K562 (cell line): ENCODE measurements around the gene USP16. TPM values are rescaled to one million over a fixed set of nuclear protein-coding genes. Genes with fewer than 3 reads are reported as not detected.
A peak's percentile ranks its signal among the peaks of the same experiment; 100 is the strongest.

Source experiments
- ATAC-seq: fragments of 200-7000 bp; cut with Tn5 transposase; 3 replicates; pipeline ENCODE4 v1.9.1; 2020; ENCODE audit warnings: moderate library complexity
- BruUV-seq: library from RNA; stranded (reverse); fragments of 400-500 nt; replicated peaks from 2 replicates; lab custom pipeline; 2021; lab: Mats Ljungman, UMichigan
- CTCF ChIA-PET: fragments of 300-600 bp; formaldehyde crosslinking; extraction: SDS; loops from one replicate; lab custom pipeline; 2021; ENCODE audit warnings: low intra/inter-chr PET ratio; lab: Yijun Ruan, JAX
- POLR2A ChIA-PET: fragments of 300-600, 350-650 bp; sonication (Branson Sonifier 250); formaldehyde crosslinking; extraction: SDS; loops from one replicate; lab custom pipeline; 2021; ENCODE audit warnings: antibody characterized with exemption, inconsistent platforms; lab: Yijun Ruan, JAX
- DNase-seq, 4 experiments: peaks; one replicate each; pipeline versions ENCODE4 v3.0.0 to v3.0.0-alpha.2; 2011 to 2018; ENCODE audit warnings: low spot score in 3 of 4, mixed read lengths in 3 of 4; ENCODE audit errors: extremely low read depth in 1 of 4
- FAIRE-seq: peaks from 2 replicates; lab custom pipeline; 2011; peaks lifted over from hg19 to GRCh38; lab: Jason Lieb, UNC
- H2AFZ ChIP-seq: 2 replicates; pipeline ENCODE4 v1.6.0; 2011; ENCODE audit warnings: low read depth, low read length, control low read depth, inconsistent platforms
- H3K27ac ChIP-seq: fragments of 200-600 bp; 3 replicates; pipeline ENCODE4 v1.8.0; 2011; ENCODE audit warnings: low read depth, mild to moderate bottlenecking, control low read depth, inconsistent platforms, low read length, moderate library complexity, mixed read lengths; ENCODE audit errors: extremely low read depth
- H3K27me3 ChIP-seq, 2 experiments: fragments of 300-600 bp in 1 of 2; 2 replicates in 1 of 2; 3 replicates in 1 of 2; pipeline versions ENCODE4 v1.6.0 to v1.8.0; 2011; ENCODE audit warnings: inconsistent platforms in 2 of 2, low read length in 2 of 2, mild to moderate bottlenecking in 1 of 2, mixed read lengths in 1 of 2, moderate library complexity in 1 of 2; ENCODE audit not compliant: control insufficient read depth in 2 of 2, insufficient read depth in 2 of 2
- H3K36me3 ChIP-seq: fragments of 300-600 bp; 3 replicates; pipeline ENCODE4 v1.8.0; 2011; ENCODE audit warnings: mild to moderate bottlenecking, low read length, inconsistent platforms; ENCODE audit not compliant: control insufficient read depth, insufficient read depth
- H3K4me1 ChIP-seq, 2 experiments: fragments of 200-600 bp in 1 of 2; replicated peaks in 1 of 2; 2 replicates in 1 of 2; 3 replicates in 1 of 2; pipeline versions ENCODE4 v1.5.1 to v1.8.0; 2011; ENCODE audit warnings: inconsistent platforms in 2 of 2, low read length in 2 of 2, mild to moderate bottlenecking in 1 of 2, mixed read lengths in 1 of 2, moderate library complexity in 1 of 2; ENCODE audit not compliant: control insufficient read depth in 2 of 2, insufficient read depth in 2 of 2
- H3K4me2 ChIP-seq: 2 replicates; pipeline ENCODE4 v1.6.1; 2011; ENCODE audit warnings: low read length, control low read depth, inconsistent platforms, mixed read lengths; ENCODE audit not compliant: insufficient read depth
- H3K4me3 ChIP-seq: fragments of 200-600 bp; sonication (generic), shearing (Covaris generic); 2 replicates; pipeline ENCODE4 v1.5.1; 2016; ENCODE audit warnings: control low read depth, inconsistent platforms
- H3K79me2 ChIP-seq: fragments of 200-600 bp; 3 replicates; pipeline ENCODE4 v1.8.0; 2011; ENCODE audit warnings: low read length, inconsistent platforms; ENCODE audit not compliant: control insufficient read depth, insufficient read depth
- H3K9ac ChIP-seq, 2 experiments: 2 replicates each; pipeline versions ENCODE4 v1.6.0 to v1.6.1; 2011; ENCODE audit warnings: low read depth in 2 of 2, low read length in 2 of 2, control low read depth in 1 of 2, inconsistent platforms in 1 of 2, mild to moderate bottlenecking in 1 of 2, mixed read lengths in 1 of 2; ENCODE audit not compliant: insufficient read depth in 1 of 2
- H3K9me1 ChIP-seq: one replicate; pipeline ENCODE4 v1.6.0; 2011; ENCODE audit warnings: inconsistent platforms, mild to moderate bottlenecking, low read length, moderate library complexity; ENCODE audit not compliant: control insufficient read depth, insufficient read depth
- H3K9me3 ChIP-seq: replicated peaks from 2 replicates; pipeline ENCODE4 v1.5.1; 2011; ENCODE audit warnings: low read depth, low read length, inconsistent platforms; ENCODE audit not compliant: control insufficient read depth, insufficient read depth
- H4K20me1 ChIP-seq: replicated peaks from 2 replicates; pipeline ENCODE4 v1.6.1; 2011; ENCODE audit warnings: low read length, inconsistent platforms, mixed read lengths; ENCODE audit not compliant: control insufficient read depth, insufficient read depth
- BMI1 ChIP-seq: fragments of 150-350 bp; IDR thresholded peaks from 2 replicates; pipeline ENCODE4 v1.6.1; 2014; ENCODE audit warnings: low read length
- DDX20 ChIP-seq: fragments of 450-650 bp; IDR thresholded peaks from 2 replicates; pipeline ENCODE4 v1.6.1; 2016; ENCODE audit warnings: missing genetic modification characterization, low read depth, mild to moderate bottlenecking, missing compliant biosample characterization, moderate library complexity
- GATAD2B ChIP-seq: fragments of 450-650 bp; IDR thresholded peaks from 2 replicates; pipeline ENCODE4 v1.6.1; 2017; ENCODE audit warnings: mild to moderate bottlenecking, borderline replicate concordance
- KAT8 ChIP-seq: fragments of 450-650 bp; IDR thresholded peaks from 2 replicates; pipeline ENCODE4 v1.6.1; 2016; ENCODE audit warnings: low read depth, mild to moderate bottlenecking
- OTX1 ChIP-seq: fragments of 450-650 bp; formaldehyde crosslinking; IDR thresholded peaks from 2 replicates; pipeline ENCODE4 v1.4.0; 2022; ENCODE audit warnings: mild to moderate bottlenecking
- RBM17 ChIP-seq: fragments of 200-400 bp; formaldehyde crosslinking; IDR thresholded peaks from 2 replicates; pipeline ENCODE4 v1.6.1; 2017; ENCODE audit warnings: low read depth, mild to moderate bottlenecking, low read length, borderline replicate concordance
- SLC30A9 ChIP-seq: fragments of 250-450 bp; sonication (Bioruptor Pico); IDR thresholded peaks from 2 replicates; pipeline ENCODE4 v1.8.0; 2022; ENCODE audit warnings: mild to moderate bottlenecking, moderate library complexity
- TBL1XR1 ChIP-seq, 2 experiments: IDR thresholded peaks; 2 replicates each; pipeline ENCODE4 v1.6.1; 2012; ENCODE audit warnings: improper control_type of control experiment in 2 of 2, low read length in 2 of 2, mild to moderate bottlenecking in 1 of 2
- ZNF184 ChIP-seq: sonication (generic); formaldehyde crosslinking; IDR thresholded peaks from 2 replicates; pipeline ENCODE4 v1.5.0; 2020; ENCODE audit warnings: missing genetic modification reagents
- ZNF57 ChIP-seq: fragments of 450-650 bp; formaldehyde crosslinking; IDR thresholded peaks from 2 replicates; pipeline ENCODE4 v1.4.0; 2020; ENCODE audit warnings: mild to moderate bottlenecking, moderate library complexity
- WGBS: fragments of 100-300 bp; shearing (Covaris generic); methylation state at CpG from one replicate; pipeline ENCODE4 v1.1.6; 2016; ENCODE audit warnings: low coverage, mixed read lengths; ENCODE audit not compliant: insufficient coverage; ENCODE audit errors: missing lambda C conversion rate; 5-methylcytosine and 5-hydroxymethylcytosine counted together
- in situ Hi-C: fragments of 300-500 bp; cut with MboI; formaldehyde crosslinking; loops from 4 replicates; pipeline ENCODE4 v1.15.0; 2018; ENCODE audit warnings: inconsistent platforms, mixed read lengths
- intact Hi-C: fragments of 100-400 bp; cut with micrococcal nuclease; formaldehyde crosslinking; loops from 2 replicates; pipeline ENCODE4 v1.14.2; 2022
- polyA plus RNA-seq, 8 experiments: library from polyadenylated mRNA; depleted of rRNA in 4 of 8; stranded (reverse) in 5 of 8; unstranded in 3 of 8; fragments of >200 nt; fragmentation: Nextera tagmentation in 2 of 8; fragmentation: Illumina TruSeq in 1 of 8; extraction: Ambion mirVana in 2 of 8; extraction: Trizol in 1 of 8; gene quantifications; 2 replicates each; pipeline versions ENCODE4 v1.2.1 to v1.2.3, GENCODE V29; 2011 to 2014; ENCODE audit warnings: inconsistent platforms in 1 of 8, missing spikeins in 1 of 8
- total RNA-seq, 7 experiments: library from RNA; depleted of rRNA in 6 of 7; stranded (reverse); fragments of >200 nt in 6 of 7; fragmentation: Illumina TruSeq in 2 of 7; extraction: Trizol in 2 of 7; gene quantifications; 2 replicates each; pipeline versions ENCODE4 v1.2.1 to v1.2.3, GENCODE V29; 2011 to 2021; ENCODE audit warnings: low replicate concordance in 1 of 7
- TF ChIP-seq, protein P1 (sequence below), 2 experiments: fragments of 250-450 bp in 1 of 2; fragments of 450-650 bp in 1 of 2; sonication (Bioruptor Pico) in 1 of 2; IDR thresholded peaks; 2 replicates each; pipeline versions ENCODE4 v1.6.1 to v1.8.0; 2016 to 2021; ENCODE audit warnings: mild to moderate bottlenecking in 2 of 2, moderate library complexity in 2 of 2, missing compliant biosample characterization in 1 of 2, missing genetic modification characterization in 1 of 2
- TF ChIP-seq, protein P2 (sequence below): sonication (generic); formaldehyde crosslinking; IDR thresholded peaks from 2 replicates; pipeline ENCODE4 v1.8.1; 2023; ENCODE audit warnings: mild to moderate bottlenecking, missing genetic modification reagents, moderate library complexity
- TF ChIP-seq, protein P3 (sequence below): fragments of 250-450 bp; sonication (Bioruptor Pico); IDR thresholded peaks from 2 replicates; pipeline ENCODE4 v1.5.0; 2021
- TF ChIP-seq, protein P4 (sequence below): fragments of 150-350 bp; IDR thresholded peaks from 2 replicates; pipeline ENCODE4 v1.6.1; 2014; ENCODE audit warnings: low read depth, mild to moderate bottlenecking, low read length, borderline replicate concordance

USP16 gene
- total and polyA plus RNA-seq, 9 of the 15 experiments (the other 6 are each of a cell fraction or from before 2014, with no cell fraction given), result 38.4 to 90.9 (median 62.8) TPM

DNA sequence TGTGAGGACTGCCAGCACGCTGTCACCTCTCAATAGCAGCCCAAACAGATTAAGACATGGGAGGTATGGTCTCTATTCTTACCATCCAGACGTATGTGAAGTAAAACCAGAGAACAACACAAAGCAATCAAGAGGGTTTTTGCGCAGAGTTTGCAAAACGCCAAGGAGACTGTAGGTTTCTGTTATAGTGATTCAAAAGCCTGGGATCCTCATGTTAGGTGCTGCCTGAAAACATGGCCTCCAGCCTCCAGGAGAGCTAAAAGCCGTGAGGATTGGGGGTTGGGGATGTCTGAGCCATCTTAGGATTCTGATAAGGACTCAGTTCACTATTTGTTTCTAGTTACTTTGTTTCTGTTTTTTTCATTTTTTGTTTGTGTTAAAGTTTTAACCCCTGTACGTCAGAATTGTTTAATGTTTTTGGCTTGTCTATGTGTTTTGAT lies 53.2 kb downstream of the USP16 start:
- peaks cover 0 to 4% of the 10 kb centered on the region in 2 experiments; a peak in 2 of 5 replicates for H3K4me1 ChIP-seq
- TF ChIP-seq BMI1 (no peak), KAT8 (no peak), TBL1XR1 (IDR thresholded peaks at IDR 0.05; ENCODE audit: low read length in 2 of 2) (no peak), RBM17 (no peak), OTX1 (no peak), DDX20 (tag) (no peak), ZNF184 (CRISPR knock-in tag) (no peak), ZNF57 (CRISPR knock-in tag) (no peak), SLC30A9 (CRISPR knock-in tag) (no peak), GATAD2B (no peak)
- TF ChIP-seq, protein P1, sequence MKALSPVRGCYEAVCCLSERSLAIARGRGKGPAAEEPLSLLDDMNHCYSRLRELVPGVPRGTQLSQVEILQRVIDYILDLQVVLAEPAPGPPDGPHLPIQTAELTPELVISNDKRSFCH (CRISPR knock-in tag; IDR thresholded peaks at IDR 0.05), result no peak
- TF ChIP-seq, protein P1 (tag; IDR thresholded peaks at IDR 0.05), result no peak
- TF ChIP-seq, protein P2, sequence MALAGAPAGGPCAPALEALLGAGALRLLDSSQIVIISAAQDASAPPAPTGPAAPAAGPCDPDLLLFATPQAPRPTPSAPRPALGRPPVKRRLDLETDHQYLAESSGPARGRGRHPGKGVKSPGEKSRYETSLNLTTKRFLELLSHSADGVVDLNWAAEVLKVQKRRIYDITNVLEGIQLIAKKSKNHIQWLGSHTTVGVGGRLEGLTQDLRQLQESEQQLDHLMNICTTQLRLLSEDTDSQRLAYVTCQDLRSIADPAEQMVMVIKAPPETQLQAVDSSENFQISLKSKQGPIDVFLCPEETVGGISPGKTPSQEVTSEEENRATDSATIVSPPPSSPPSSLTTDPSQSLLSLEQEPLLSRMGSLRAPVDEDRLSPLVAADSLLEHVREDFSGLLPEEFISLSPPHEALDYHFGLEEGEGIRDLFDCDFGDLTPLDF, result no peak
- TF ChIP-seq, protein P3, sequence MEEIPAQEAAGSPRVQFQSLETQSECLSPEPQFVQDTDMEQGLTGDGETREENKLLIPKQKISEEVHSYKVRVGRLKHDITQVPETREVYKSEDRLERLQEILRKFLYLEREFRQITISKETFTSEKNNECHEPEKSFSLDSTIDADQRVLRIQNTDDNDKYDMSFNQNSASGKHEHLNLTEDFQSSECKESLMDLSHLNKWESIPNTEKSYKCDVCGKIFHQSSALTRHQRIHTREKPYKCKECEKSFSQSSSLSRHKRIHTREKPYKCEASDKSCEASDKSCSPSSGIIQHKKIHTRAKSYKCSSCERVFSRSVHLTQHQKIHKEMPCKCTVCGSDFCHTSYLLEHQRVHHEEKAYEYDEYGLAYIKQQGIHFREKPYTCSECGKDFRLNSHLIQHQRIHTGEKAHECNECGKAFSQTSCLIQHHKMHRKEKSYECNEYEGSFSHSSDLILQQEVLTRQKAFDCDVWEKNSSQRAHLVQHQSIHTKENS (CRISPR knock-in tag), result no peak
- TF ChIP-seq, protein P4, sequence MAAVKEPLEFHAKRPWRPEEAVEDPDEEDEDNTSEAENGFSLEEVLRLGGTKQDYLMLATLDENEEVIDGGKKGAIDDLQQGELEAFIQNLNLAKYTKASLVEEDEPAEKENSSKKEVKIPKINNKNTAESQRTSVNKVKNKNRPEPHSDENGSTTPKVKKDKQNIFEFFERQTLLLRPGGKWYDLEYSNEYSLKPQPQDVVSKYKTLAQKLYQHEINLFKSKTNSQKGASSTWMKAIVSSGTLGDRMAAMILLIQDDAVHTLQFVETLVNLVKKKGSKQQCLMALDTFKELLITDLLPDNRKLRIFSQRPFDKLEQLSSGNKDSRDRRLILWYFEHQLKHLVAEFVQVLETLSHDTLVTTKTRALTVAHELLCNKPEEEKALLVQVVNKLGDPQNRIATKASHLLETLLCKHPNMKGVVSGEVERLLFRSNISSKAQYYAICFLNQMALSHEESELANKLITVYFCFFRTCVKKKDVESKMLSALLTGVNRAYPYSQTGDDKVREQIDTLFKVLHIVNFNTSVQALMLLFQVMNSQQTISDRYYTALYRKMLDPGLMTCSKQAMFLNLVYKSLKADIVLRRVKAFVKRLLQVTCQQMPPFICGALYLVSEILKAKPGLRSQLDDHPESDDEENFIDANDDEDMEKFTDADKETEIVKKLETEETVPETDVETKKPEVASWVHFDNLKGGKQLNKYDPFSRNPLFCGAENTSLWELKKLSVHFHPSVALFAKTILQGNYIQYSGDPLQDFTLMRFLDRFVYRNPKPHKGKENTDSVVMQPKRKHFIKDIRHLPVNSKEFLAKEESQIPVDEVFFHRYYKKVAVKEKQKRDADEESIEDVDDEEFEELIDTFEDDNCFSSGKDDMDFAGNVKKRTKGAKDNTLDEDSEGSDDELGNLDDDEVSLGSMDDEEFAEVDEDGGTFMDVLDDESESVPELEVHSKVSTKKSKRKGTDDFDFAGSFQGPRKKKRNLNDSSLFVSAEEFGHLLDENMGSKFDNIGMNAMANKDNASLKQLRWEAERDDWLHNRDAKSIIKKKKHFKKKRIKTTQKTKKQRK, result no peak

More for the DNA sequence above, 53.2 kb downstream of the USP16 start:
- H3K36me3 ChIP-seq, result no peaks in the 10 kb centered on the region; the same call in 2 of the 3 replicates
- no peak for DNase-seq
- peaks cover 13% of the 10 kb centered on the region for H3K79me2 ChIP-seq
- no peak overlapping the region for H3K4me2 ChIP-seq
- peaks cover 5% of the 10 kb centered on the region for H4K20me1 ChIP-seq
- 55% methylated on average over 6 of the region's 6 CpGs for WGBS
- H3K4me3 ChIP-seq, result no peak overlapping the region
- FAIRE-seq, result no peak
- H3K27ac ChIP-seq, result no peak overlapping the region
- no peaks in the 10 kb centered on the region; a peak in 1 of 5 replicates for H3K27me3 ChIP-seq
- H3K9me1 ChIP-seq, result no peaks in the 10 kb centered on the region
- POLR2A ChIA-PET, result interaction anchor here (1.2 to 1.6 kb wide), 2 partner anchors 20 to 84 kb away, joined by 4 read pairs; no protein-coding TSS in a partner anchor
- ATAC-seq, result no peak
- in situ Hi-C loops (no loop called here), intact Hi-C loops (no loop called here)
- H3K9ac ChIP-seq, result no peak overlapping the region
- no peaks in the 10 kb centered on the region; the same call in 1 of the 2 replicates for H3K9me3 ChIP-seq
- BruUV-seq, result no TSS peak
- CTCF ChIA-PET, result no interaction called here
- peak overlapping the region; percentile 49 for H2AFZ ChIP-seq
